Peyer's patch (tissue), 4 donors: ENCODE measurements around the gene TBRG4. TPM values are rescaled to one million over a fixed set of nuclear protein-coding genes. Genes with fewer than 3 reads are reported as not detected.

ENCODE experiments used
- DNase-seq, 3 donors: peaks; one replicate each; pipeline ENCODE4 v3.0.0-alpha.2; 2017 to 2019
- H3K27ac ChIP-seq, 4 donors: fragments of 200-600 bp; sonication (generic); one replicate each; pipeline ENCODE4 v1.5.1; 2016 to 2019
- H3K27me3 ChIP-seq, 2 donors: fragments of 200-600 bp; sonication (generic); one replicate each; pipeline ENCODE4 v1.5.1; 2019
- H3K36me3 ChIP-seq, 3 donors: fragments of 200-600 bp; sonication (generic); one replicate each; pipeline ENCODE4 v1.5.1; 2016 to 2019
- H3K4me1 ChIP-seq, 4 donors: fragments of 200-600 bp; sonication (generic); one replicate each; pipeline ENCODE4 v1.5.1; 2016 to 2019
- H3K4me3 ChIP-seq, 4 donors: fragments of 200-600 bp; sonication (generic); 1 replicate in 3 of 4; 2 replicates in 1 of 4; pipeline ENCODE4 v1.5.1; 2016 to 2019; ENCODE audit warnings: mild to moderate bottlenecking in 1 of 4
- H3K9me3 ChIP-seq, 4 donors: fragments of 200-600 bp; sonication (generic); one replicate each; pipeline ENCODE4 v1.5.1; 2016 to 2019; ENCODE audit warnings: mild to moderate bottlenecking in 1 of 4
- CTCF ChIP-seq, 6 experiments: fragments of 450-650 bp in 4 of 6; fragments of 200-600 bp in 2 of 6; sonication (generic) in 1 of 6; IDR thresholded peaks; one replicate each; pipeline ENCODE4 v1.5.1; 2017 to 2019; ENCODE audit warnings: antibody characterized with exemption in 6 of 6, mild to moderate bottlenecking in 3 of 6, moderate library complexity in 1 of 6
- POLR2A ChIP-seq, 2 donors: fragments of 450-650 bp; IDR thresholded peaks; one replicate each; pipeline ENCODE4 v1.5.1; 2017; ENCODE audit warnings: antibody characterized with exemption in 2 of 2, mild to moderate bottlenecking in 2 of 2, moderate library complexity in 2 of 2
- total RNA-seq, 4 donors: library from RNA; depleted of rRNA; stranded (reverse); fragments of >200 nt; gene quantifications; one replicate each; pipeline ENCODE4 v1.1.0, GENCODE V29; 2016

The TBRG4 gene
- total RNA-seq, 4 donors from 2014 or later: 75.5 to 117 (median 108) TPM

- Histone ChIP-seq H3K4me1 (no peaks in the 10 kb centered on the region), H3K27ac (no peak overlapping the region), H3K36me3 (peaks cover 0 to 95% (median 0%) of the 10 kb centered on the region in 3 donors), H3K4me3 (no peak overlapping the region), H3K27me3 (no peaks in the 10 kb centered on the region), H3K9me3 (no peaks in the 10 kb centered on the region)
- DNase-seq: peak in 1 of 3 donors; percentile 41
- TF ChIP-seq POLR2A (IDR thresholded peaks at IDR 0.05) (no peak), CTCF (IDR thresholded peaks at IDR 0.05) (no peak)
Measured at GRCh38 chr7:45068236-45069023, 43.1 kb downstream of the TBRG4 start.

GRCh38 chr7:45067582-45067981 is 43.9 kb downstream of the TBRG4 start:
- Histone ChIP-seq H3K36me3 (peaks cover 0 to 86% (median 0%) of the 10 kb centered on the region in 3 donors), H3K4me3 (no peak overlapping the region), H3K27me3 (no peaks in the 10 kb centered on the region), H3K27ac (no peak overlapping the region), H3K4me1 (no peaks in the 10 kb centered on the region), H3K9me3 (no peaks in the 10 kb centered on the region)
- TF ChIP-seq POLR2A (IDR thresholded peaks at IDR 0.05): no peak
- TF ChIP-seq CTCF (IDR thresholded peaks at IDR 0.05): no peak
- peak in 1 of 3 donors; percentile 25 for DNase-seq

GRCh38 chr7:45066409-45066808 is 45.1 kb downstream of the TBRG4 start:
- Histone ChIP-seq H3K27me3 (no peaks in the 10 kb centered on the region), H3K9me3 (no peaks in the 10 kb centered on the region), H3K4me3 (no peak overlapping the region), H3K4me1 (no peaks in the 10 kb centered on the region), H3K27ac (no peak overlapping the region), H3K36me3 (peaks cover 0 to 74% (median 0%) of the 10 kb centered on the region in 3 donors)
- peak in 1 of 3 donors; percentile 36 for DNase-seq
- TF ChIP-seq POLR2A (IDR thresholded peaks at IDR 0.05) (no peak), CTCF (IDR thresholded peaks at IDR 0.05) (no peak)

GRCh38 chr7:45065031-45065995 is 46.2 kb downstream of the TBRG4 start:
- TF ChIP-seq CTCF (IDR thresholded peaks at IDR 0.05) (no peak), POLR2A (IDR thresholded peaks at IDR 0.05) (no peak)
- peaks cover 0 to 63% (median 0%) of the 10 kb centered on the region in 3 donors for H3K36me3 ChIP-seq
- peak in 1 of 3 donors; percentile 25 for DNase-seq

GRCh38 chr7:45064047-45064725 is 47.3 kb downstream of the TBRG4 start:
- H3K36me3 ChIP-seq: peaks cover 0 to 52% (median 0%) of the 10 kb centered on the region in 3 donors

More at GRCh38 chr7:45065031-45065995, 46.2 kb downstream of the TBRG4 start:
- no peaks in the 10 kb centered on the region for H3K9me3 ChIP-seq
- no peak overlapping the region for H3K4me3 ChIP-seq
- no peaks in the 10 kb centered on the region for H3K4me1 ChIP-seq
- H3K27me3 ChIP-seq: no peaks in the 10 kb centered on the region
- H3K27ac ChIP-seq: no peak overlapping the region

More at GRCh38 chr7:45064047-45064725, 47.3 kb downstream of the TBRG4 start:
- no peaks in the 10 kb centered on the region for H3K4me1 ChIP-seq
- H3K27me3 ChIP-seq: no peaks in the 10 kb centered on the region
- H3K27ac ChIP-seq: no peak overlapping the region
- H3K4me3 ChIP-seq: no peak overlapping the region
- TF ChIP-seq CTCF (IDR thresholded peaks at IDR 0.05) (no peak), POLR2A (IDR thresholded peaks at IDR 0.05) (no peak)
- no peaks in the 10 kb centered on the region for H3K9me3 ChIP-seq
- peak in 1 of 3 donors; percentile 42 for DNase-seq
